HG03378 (cell line): ENCODE data around the gene FRMD8.

ENCODE experiments used
- ATAC-seq: cut with Tn5 transposase; IDR thresholded peaks from one replicate; pipeline ENCODE4 v1.9.1; 2021; ENCODE audit warnings: mild to moderate bottlenecking, moderate library complexity; ENCODE audit not compliant: unreplicated experiment

Gene FRMD8

DNA sequence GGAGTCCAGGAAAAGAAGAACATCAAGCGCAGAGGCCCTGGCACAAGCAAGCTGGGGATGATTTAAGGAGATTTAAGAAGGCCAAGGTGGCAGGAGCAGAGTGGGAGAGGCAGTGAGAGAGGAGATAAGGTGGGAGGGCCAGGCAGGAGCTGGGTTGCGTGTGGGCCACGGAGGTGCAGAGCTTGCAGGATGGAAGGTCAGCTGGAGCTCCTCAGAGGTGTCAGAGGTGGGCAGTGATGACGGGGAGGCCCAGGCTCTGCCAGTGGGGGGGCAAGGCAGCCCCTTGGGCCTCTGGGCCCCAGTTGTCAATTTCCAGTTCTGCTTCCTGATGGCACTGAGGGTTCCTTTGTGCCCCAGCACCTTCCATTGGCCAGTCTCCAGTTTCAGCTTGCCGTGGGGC is 6.5 kb downstream of the FRMD8 start:
- ATAC-seq, result no peak

DNA sequence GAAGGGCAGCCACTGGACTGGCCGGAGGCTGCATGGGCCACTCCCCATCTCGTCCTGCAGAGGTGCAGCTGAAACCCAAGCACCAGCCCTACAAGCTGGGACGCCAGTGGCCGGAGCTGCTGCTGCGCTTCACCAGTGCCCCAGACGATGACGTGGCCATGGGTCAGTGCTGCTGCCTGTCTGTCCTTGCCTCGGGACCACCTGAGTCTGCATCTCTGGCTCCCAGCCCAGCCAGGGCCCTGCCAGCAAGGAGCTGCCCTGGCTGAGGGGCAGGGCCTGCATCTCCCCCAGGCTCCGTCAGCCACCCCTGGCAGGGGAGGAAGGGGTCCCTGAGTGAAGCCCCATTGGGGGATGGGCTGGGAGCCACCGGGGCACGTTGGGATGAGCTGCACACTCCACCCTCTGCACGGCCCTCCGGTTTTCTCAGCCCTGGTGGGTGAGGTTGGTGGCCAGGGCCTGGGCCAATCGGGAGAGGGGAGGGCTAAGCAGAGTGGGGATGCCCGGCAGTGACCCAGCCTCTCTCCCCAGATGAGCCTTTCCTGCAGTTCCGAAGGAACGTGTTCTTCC is 7.2 kb downstream of the FRMD8 start:
- no peak for ATAC-seq

DNA sequence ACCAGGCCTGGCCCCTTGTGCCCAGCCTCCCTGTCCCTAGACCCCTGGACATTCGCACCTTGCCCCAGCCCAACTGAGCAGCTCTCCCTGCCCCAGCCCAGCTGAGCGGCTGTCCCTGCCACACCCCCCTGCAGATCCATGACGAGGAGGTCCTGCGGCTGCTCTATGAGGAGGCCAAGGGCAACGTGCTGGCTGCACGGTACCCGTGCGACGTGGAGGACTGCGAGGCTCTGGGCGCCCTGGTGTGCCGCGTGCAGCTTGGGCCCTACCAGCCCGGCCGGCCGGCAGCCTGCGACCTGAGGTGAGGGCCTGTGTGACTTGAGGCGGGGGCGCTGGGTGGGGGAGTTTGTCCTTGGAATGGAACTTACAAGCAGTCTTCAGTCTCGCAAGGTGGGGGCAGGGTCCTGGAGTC is 7.7 kb downstream of the FRMD8 start:
- ATAC-seq, result no peak

DNA sequence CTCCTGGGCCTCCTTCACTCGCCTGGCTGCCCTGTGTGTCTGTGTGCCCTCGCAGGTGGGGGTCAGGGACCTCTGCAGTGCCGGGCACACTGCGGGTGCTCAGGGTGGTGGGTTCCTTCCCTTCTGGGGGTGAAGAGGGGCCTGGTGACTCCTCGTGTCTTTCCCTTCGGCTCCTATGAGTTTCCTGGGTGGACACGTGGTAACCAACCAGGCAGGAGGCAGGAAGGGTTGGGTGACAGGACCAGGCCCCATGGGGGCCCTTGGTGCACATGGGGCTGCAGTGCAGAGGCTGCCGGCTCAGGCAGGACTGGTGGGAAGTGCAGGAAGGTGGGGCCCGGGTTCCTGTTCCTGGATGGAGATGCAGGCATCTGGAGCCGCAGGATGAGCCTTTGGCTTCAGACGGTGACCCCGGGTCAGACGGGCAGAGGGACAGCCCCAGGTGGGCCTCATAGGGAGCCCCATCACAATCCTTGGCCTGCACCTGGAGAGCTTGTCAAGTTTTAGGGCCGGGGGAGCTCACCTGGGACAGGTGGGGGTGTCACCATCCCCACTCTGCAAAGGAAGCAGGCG is 9.6 kb downstream of the FRMD8 start:
- no peak for ATAC-seq

DNA sequence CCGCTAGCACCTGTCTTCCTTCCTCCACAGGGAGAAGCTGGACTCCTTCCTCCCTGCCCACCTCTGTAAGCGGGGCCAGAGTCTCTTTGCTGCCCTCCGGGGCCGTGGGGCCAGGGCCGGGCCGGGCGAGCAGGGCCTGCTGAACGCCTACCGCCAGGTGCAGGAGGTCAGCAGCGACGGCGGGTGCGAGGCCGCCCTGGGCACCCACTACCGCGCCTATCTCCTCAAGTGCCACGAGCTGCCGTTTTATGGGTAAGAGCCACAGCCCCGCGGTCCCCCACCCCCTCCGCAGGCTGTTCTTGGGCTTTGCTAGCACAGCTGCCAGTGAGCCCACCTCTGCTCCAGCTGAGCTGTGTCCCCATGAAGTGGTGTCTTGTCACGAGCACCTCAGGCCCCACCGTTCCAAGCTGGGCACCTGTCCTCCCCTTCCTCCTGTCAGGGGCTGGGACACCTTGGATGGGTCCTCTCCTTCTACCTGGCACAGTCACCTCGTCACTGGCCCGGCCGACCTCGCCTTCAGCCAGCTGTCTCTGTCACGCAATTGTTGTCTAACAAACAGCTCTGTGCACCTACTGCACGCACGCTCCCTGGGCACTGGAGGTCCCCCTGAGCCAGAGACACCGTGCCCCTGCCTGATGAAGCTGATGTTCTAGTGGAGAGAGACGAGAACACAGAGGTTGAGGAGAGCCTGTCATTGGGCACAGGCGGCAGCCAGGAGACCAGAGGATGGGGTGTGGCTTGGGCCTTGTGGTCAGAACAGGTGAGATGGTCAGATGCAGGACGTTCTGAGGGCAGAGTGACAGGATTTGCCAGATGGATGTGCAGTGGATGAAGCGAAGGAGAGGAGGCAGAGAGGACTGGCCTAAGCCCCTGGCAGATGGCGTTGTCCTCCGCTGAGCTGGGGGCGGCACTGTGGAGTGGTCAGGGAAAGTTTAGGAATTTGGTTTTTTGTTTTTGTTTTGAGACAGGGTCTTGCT is 10.6 kb downstream of the FRMD8 start:
- ATAC-seq, result no peak

DNA sequence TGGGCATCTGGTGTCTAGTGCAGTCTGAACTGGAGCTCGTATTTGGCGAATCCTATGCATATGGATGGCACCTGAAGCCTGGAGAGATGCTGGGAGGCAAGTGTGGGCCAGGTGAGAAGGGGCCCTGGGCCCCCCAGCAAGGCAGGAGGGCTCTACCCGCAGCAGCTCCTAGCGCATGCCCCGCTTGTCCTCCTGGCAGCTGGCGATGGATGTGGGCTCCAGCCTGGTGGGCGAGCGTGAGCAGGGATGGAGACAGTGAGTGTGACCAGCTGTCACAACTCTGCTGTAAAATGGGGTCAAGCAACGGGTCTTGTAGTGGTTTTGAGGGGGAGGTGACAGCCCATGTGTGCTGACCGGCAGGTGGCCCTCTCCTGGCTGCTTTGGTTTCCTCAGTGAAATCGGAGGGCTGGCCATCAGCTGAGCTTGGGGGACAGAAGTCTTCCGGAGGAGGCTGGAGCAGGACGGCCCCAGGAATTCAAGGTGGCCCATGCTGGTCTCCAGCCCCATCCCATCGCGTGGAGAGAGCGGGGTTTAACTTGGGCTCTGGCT is 12.0 kb downstream of the FRMD8 start:
- ATAC-seq, result no peak

DNA sequence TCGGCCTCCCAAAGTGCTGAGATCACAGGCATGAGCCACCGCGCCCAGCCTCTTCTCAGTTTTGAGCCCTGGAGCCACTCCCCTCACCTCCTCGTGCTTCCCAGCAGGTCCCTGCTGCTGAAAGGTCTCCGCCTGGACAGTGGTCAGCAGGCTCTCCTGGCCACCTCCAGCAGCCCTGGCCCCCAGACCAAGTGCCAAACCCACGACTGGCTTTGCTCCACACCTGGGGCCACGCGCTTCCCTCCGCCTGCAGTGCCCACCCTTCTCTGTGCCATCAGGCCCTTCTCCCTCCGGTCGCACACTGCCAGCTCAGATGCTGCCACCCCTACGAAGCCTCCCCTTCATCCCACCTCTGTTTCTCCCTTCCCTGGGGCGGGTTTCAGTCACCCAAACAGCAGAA is 12.8 kb downstream of the FRMD8 start:
- no peak for ATAC-seq

DNA sequence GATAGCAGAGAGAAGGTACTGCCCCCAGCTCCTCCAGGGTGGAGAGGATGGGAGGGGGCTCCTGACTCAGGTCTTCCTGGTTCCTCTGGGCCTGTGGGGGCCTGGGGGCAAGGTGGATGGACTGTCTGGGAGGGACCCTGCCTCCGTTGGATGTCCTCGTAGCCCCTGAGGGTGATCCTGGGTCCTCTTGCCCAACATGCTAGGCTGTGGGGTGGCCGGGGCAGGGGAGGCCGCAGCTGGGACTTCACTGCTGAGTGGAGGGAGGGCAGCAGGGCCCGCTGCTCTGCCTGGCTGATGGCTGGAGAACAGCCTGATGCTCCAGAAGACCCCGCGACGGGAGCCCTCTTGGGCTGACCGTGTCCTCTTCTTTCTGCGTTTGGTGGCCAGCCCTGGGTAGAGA is 13.4 kb downstream of the FRMD8 start:
- ATAC-seq, result no peak

DNA sequence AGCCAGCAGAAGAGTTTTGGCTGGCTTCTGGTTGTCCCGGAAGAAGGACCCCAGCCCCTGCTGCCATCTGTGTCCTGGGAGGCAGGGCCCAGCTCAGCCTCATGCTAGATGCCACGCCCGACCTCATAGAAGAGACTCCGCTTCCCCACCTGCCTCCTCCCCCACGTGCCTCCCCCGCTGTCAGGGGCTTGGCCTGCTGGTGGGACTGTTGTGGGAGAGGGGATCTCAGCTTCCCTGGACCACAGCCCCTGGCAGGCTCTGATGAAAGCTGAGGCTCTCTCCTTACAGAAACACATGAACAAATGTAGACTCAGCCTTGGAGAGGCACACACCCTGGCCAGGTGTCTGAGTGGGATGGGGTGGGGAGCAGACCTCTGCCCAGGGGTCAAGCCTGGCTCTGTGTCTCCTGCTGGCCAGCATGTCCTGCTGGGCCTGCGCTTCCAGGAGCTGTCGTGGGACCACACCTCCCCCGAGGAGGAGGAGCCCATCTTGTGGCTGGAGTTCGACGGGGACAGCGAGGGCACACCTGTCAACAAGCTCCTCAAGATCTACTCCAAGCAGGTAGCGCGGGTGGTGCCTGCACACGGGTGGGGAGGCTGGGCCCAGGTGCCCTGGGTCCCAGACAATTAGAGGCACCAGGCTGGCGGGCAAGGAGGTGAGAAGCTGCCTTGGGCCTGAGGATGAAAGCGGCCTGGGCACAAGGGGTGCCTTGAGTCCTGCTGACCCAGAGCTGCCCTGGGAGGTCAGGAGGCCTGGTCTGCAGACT is 14.1 kb downstream of the FRMD8 start:
- no peak for ATAC-seq

DNA sequence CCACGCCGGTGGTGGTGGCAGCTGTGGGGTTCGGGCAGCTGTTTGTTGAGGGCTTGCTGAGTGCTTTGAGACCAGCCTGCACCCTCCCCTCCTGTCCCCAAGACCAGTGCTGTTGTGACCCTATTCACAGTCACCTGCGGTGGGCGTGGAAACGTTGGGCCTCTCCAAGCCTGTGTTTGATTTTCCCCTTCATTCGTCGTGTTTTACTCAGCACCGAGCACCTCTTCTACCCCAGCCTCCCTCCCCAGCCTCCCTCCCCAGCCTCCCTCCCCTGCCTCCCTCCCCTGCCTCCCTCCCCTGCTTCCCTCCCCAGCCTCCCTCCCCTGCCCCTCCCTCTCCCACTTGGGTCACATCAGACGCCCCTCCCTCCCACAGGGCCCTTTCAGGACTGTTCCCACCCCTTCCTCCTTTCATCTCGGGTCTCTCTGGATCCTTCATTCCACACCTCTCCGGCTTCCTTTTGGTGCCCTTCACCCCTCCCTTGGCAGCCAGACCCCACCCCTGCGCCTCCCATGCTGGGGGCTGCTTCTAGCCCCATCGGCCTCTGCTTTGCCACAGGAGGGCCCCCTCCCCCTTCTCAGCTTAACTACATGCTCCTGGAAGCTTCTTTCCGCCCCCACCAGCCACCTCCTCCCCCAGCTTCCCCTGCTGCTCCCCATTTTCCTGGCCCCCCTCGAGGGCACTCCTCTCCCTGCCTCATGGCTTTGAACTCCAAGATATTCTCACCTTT is 14.8 kb downstream of the FRMD8 start:
- no peak for ATAC-seq

DNA sequence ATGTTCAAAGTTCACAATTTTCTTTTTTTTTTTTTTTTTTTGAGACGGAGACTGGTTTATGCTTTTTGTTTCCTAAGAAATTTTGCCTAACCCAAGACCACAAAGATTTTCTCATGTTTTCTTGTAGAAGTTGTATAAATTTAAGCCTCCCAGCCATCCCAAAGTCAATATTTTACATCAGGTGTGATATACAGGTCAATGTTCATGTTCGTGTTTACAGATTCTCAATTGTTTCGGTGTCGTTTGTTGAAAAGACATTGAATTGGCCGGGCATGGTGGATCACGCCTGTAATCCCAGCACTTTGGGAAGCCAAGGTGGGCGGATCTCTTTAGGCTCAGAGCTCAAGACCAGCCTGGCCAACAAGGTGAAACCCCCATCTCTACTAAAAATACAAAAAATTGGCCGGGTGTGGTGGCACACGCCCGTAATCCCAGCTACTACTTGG is 15.4 kb downstream of the FRMD8 start:
- no peak for ATAC-seq

DNA sequence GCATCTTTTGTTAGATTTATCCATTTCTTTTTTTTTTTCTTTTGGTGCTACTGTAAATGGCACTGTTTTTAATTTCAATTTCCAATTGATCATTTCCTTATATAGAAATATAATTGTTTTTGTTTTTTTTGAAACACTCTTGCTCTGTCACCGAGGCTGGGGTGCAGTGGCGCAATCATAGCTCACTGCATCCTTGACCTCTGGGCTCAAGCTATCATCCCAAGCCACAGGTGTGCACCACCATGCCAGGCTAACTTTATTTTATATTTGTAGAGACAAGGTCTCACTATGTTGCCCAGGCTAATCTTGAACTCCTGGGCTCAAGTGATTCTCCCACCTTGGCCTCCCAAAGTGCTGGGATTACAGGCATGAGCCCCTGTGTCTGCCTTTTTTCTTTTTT is 16.4 kb downstream of the FRMD8 start:
- ATAC-seq, result no peak

DNA sequence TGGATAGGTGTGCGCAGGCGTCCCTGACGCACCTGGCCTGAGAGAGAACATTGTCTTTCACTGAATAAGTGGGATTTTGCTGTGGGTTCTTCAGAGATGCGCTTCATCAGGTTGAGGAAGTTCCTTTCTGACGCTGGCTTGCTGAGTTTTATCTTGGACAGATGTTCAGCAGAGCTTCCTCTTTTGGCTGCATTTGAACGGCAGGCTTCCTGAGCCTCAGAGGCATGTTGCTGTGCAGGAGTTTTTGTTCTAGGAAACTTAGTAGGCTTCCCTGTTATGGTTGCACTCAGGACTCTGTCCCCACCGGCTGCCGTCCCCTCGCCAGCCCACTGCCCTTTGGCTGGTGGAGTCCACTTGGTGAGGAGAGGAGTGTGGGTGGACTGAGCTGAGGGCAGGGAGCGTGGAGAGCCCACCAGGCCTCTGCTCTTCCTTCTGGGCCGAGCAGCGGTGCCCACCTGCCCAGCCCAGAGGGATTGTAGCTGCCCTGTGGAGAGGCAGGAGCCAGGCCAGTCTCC is 17.2 kb downstream of the FRMD8 start:
- ATAC-seq, result no peak

DNA sequence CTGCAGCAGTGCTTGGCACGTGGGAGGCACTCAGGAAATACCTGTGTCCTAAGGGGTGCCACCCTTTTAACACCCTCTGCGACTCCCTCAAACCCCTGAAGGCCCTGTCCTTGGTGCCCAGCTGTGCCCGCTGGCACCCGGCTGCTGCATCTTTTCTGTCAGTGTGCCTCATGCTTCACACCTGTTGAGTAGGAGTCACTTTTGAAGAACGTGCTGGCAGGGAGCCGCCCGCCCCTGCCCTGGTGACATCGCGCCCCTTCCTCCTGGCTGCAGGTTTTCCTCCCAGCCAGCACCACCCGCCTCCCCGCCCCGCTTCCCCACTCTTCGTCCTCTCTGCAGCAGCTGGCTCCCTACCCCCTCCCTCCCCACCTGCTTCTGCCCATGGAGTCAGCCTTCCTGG is 17.8 kb downstream of the FRMD8 start:
- ATAC-seq, result no peak

DNA sequence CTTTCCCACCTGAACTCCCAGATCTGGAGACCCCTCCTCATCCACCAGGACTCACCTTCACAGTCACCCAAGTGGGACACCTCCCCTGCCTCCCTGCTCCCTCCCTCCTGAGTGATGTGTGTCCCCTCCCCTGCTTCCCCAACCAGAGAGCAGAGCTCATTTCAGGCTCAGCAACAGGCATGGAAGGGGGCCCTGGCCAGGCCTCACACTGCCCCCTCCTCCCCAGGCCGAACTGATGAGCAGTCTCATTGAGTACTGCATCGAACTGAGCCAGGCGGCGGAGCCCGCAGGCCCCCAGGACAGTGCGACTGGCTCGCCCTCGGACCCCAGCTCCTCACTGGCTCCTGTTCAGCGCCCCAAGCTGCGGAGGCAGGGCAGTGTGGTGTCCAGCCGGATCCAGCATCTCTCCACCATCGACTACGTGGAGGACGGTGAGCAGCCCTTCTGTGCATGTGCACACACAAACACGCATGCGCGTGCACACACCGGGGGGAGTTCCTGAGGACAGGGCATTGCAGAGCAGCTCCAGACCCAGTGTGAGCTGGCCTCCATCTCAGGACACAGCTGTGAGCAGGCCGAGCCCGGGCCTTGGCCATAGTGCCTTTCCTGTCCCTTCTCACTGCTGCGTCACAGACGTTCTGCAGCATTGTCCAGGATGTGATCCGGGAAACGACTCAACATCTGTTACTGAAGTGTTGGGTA is 18.4 kb downstream of the FRMD8 start:
- ATAC-seq, result no peak

DNA sequence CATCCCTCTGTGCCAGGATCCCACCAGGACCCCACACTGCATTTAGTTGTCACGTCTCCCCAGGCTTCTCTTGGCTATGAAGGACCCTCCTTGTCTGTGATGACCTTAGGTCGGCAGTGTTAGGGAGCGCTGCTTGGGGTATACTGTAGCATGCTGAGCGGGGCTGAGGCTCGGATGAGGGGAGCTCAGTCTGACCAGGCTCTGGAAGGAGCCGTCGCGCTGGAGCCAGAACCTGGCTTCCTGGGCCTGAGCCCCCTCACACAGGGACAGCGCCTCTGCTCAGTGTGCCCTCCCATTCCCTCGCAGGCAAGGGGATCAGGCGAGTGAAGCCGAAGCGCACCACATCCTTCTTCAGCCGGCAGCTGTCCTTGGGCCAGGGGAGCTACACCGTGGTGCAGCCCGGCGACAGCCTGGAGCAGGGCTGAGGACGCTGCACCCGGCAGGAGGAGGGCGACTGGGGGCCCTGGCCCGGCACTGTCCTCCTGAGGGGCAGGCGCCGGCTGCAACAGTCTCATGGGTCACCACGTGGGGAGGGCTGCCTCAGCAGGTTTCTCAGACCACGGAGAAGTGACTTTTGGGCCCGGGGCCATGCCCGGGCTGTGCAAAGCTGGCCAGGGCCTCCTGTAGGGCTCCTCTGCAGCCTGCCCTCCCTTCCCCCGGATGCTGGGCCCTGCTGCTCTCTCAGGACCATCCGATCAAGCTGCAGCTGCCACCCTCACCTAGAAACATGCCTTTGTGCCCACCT is 24.7 kb downstream of the FRMD8 start:
- no peak for ATAC-seq

DNA sequence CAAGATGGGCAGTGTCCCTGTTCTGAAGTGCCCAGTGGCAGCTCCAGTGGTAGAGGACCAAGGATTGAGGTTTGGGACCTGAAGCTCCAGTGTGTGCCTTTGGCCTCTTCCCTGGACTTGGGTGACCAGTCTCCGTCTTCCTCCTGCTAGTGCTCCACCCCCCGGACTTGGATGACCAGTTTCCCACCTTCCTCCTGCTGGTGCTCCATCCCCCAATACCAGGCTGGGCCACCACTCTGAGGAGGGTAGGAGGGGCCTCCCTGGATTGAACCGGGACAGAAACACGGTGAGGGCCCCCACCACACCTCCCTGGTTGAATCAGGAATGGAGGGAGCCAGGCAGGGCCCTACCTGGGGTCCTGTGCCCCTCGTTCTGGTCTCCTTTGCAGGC is 25.2 kb downstream of the FRMD8 start:
- no peak for ATAC-seq

DNA sequence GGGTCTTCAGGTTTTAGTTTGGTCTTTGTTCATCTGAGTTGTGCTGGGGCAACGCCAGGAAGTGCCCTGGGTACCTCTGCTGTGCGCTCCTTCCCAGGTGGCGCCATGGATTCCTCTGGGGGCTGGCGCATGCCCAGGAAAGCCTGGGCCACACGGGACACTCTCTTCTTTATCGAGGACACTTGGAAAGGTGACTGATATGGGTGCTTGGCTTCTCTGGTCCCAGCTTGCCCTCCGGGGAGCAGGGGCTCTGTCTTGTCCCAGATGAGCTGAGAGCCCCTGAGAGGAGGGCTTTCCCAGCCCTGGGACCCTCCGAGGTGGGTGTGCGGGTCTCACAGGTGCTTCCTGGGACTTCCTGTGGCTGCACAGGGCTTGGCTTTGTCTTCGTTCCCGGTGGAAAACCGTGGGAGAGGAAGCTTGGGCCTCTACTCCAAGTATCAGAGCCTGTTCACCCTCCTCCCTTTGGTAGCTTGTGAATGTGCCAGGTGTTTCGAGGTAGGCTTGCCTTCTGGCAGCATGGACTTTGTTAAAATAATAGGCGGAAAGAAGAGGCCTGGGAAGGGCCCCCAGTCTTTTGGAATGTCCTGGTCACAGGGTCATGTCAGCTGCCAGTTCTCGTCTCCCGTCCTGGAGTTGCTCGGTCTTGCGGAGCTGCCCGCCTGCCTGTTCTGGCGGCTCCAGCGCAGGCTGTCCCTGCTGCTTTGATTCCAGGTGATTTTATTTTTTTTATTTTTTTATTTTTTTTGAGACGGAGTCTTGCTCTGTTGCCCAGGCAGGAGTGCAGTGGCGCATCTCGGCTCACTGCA is 26.0 kb downstream of the FRMD8 start:
- no peak for ATAC-seq
